HAP-1 (cell line): ENCODE results near the gene KRT17.
A peak's percentile ranks its signal among the peaks of the same experiment; 100 is the strongest.

Experiments used
- DNase-seq, 2 experiments: peaks; one replicate each; pipeline ENCODE4 v3.0.0-alpha.2; 2016 to 2020; ENCODE audit warnings: low spot score in 2 of 2
- H3K27me3 ChIP-seq: fragments of 250-450 bp; sonication (Bioruptor Pico); 2 replicates; pipeline ENCODE4 v1.5.1; 2020; ENCODE audit warnings: low read depth, mild to moderate bottlenecking, moderate library complexity
- H3K36me3 ChIP-seq: fragments of 250-450 bp; sonication (Bioruptor Pico); replicated peaks from 2 replicates; pipeline ENCODE4 v1.5.1; 2020; ENCODE audit warnings: mild to moderate bottlenecking
- H3K4me1 ChIP-seq: fragments of 250-450 bp; sonication (Bioruptor Pico); 2 replicates; pipeline ENCODE4 v1.5.1; 2020; ENCODE audit warnings: mild to moderate bottlenecking
- H3K4me3 ChIP-seq: fragments of 250-450 bp; sonication (Bioruptor Pico); 2 replicates; pipeline ENCODE4 v1.5.1; 2020; ENCODE audit warnings: mild to moderate bottlenecking, moderate library complexity
- H3K9me3 ChIP-seq: fragments of 250-450 bp; sonication (Bioruptor Pico); 2 replicates; pipeline ENCODE4 v1.5.1; 2020; ENCODE audit warnings: mild to moderate bottlenecking, moderate library complexity
- in situ Hi-C: fragments of 300-500 bp; cut with MboI; formaldehyde crosslinking; loops from 3 replicates; pipeline ENCODE4 v1.14.3; 2020; ENCODE audit warnings: low sequenced_read_pairs, inconsistent platforms, mixed read lengths

The KRT17 gene

DNA sequence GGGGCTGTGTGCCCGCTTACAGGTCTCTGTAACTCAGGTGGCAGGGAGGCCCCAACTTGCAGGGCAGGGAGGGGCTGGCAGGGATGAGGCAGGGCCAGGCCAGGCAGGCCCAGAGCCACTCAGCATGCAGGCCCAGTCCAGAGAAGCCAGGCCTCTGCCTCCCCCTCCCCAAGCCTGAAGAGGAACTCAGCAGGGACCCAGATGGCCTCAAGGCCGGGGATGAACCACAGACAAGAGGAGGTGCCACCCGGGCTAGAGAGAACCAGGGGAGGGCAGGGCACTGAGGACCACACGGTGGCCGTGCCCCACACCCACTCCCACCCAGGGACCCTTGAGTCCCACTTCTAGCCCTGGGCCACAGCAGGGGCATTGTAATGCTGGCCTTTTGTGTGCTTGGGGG is 34.5 kb upstream of the KRT17 start:
- in situ Hi-C loops: loop anchor here (25.0 kb wide), 3 partner anchors 322 to 1047 kb away; no protein-coding TSS in a partner anchor
- no peaks in the 10 kb centered on the region for H3K27me3 ChIP-seq
- H3K36me3 ChIP-seq: no peaks in the 10 kb centered on the region
- no peaks in the 10 kb centered on the region for H3K4me1 ChIP-seq
- DNase-seq: no peak
- H3K9me3 ChIP-seq: no peaks in the 10 kb centered on the region
- H3K4me3 ChIP-seq: no peak overlapping the region

DNA sequence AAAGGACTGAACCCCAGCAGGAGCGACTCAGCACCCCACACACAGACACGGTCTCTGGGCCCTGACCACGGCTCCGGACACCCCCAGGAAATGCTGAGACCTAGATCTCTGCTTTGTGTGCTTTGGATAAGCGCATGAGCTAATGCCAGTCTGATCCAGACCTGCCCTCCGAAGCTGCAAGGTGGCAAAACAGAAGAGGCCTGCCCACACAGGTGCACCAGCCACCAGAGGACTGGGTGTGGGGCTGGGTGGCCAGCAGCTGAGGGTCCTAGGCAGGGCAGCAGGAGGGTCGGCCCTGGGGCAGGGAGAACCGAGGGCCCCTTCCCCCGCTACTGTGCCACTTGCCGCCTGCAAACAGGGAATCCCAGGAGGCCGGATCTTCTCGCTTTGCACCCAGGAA is 33.6 kb upstream of the KRT17 start:
- Histone ChIP-seq H3K9me3 (no peaks in the 10 kb centered on the region), H3K36me3 (no peaks in the 10 kb centered on the region), H3K4me1 (no peaks in the 10 kb centered on the region), H3K27me3 (no peaks in the 10 kb centered on the region), H3K4me3 (no peak overlapping the region)
- DNase-seq: no peak
- in situ Hi-C loops: loop anchor here (25.0 kb wide), 3 partner anchors 321 to 1046 kb away; no protein-coding TSS in a partner anchor

DNA sequence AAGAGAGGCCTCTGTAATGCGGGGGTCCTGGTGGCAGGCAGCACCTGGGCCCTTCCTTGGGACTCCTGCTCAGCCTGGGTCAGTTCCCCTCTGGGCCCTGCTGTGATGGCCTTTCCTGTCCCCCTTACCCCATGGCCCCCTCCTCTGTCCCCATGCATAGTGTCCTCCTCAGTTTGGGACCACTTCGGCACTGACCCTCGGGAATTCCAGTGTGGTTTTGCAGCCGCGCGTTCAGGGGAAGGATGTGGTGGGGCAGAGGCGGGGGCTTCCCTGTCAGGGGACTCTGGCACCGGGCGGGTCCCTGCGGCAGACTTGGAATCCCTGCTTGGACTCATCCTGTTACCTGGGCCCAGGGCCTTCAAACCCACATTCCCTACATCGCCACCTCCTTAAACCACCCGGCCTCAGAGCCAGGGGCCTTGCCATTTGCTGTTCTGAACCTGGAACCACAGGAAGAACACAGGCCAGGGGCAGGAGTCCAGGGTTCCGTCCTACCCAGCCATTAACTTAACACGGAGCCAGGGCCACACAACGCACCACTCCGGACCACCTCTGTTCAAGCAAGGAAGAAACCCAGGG is 32.9 kb upstream of the KRT17 start:
- Histone ChIP-seq H3K9me3 (no peaks in the 10 kb centered on the region), H3K4me3 (no peak overlapping the region), H3K27me3 (no peaks in the 10 kb centered on the region), H3K36me3 (no peaks in the 10 kb centered on the region), H3K4me1 (no peaks in the 10 kb centered on the region)
- in situ Hi-C loops: loop anchor here (25.0 kb wide), 3 partner anchors 320 to 1045 kb away; no protein-coding TSS in a partner anchor
- DNase-seq: no peak

DNA sequence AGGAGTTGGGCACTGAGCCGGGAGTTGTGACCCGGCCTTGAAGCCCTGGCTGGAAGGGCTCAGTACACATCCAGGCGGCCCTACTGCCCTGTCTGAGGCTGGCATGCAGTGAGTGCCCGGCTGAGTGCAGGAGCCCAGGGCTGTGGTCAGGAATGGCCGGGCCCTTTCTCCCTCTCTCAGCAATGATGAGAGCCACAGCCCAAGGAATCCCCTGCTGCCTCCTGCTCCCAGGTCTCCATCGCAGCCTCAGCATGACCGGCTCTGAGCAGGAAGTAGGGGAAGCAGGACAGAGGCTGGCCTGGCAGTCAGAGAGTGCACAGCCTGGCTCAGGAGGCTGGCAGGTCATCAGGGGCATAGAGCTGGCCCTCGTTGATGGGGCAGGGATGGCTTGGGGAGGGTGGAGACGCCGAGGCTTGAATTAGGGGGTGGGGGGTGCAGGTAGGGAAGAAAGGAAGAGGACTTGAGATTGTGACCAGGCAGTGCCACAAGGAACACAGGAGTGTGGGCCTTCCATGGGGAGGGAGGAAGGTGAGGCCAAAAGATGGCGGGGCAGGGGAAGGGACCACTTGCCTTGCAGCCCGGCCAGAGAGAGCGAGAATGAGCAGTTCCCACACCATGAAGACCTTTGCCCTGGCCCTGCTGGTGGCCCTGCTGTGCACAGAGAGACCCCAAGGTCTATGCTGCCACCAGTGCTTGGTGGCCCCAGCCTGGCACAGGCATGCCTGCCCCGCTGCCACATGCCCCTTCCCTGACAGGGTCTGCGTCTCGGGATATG is 32.1 kb upstream of the KRT17 start:
- no peak for DNase-seq
- no peaks in the 10 kb centered on the region for H3K36me3 ChIP-seq
- H3K9me3 ChIP-seq: no peaks in the 10 kb centered on the region
- in situ Hi-C loops: loop anchor here (25.0 kb wide), 3 partner anchors 319 to 1044 kb away; no protein-coding TSS in a partner anchor
- H3K4me3 ChIP-seq: no peak overlapping the region
- no peaks in the 10 kb centered on the region for H3K4me1 ChIP-seq
- no peaks in the 10 kb centered on the region for H3K27me3 ChIP-seq

DNA sequence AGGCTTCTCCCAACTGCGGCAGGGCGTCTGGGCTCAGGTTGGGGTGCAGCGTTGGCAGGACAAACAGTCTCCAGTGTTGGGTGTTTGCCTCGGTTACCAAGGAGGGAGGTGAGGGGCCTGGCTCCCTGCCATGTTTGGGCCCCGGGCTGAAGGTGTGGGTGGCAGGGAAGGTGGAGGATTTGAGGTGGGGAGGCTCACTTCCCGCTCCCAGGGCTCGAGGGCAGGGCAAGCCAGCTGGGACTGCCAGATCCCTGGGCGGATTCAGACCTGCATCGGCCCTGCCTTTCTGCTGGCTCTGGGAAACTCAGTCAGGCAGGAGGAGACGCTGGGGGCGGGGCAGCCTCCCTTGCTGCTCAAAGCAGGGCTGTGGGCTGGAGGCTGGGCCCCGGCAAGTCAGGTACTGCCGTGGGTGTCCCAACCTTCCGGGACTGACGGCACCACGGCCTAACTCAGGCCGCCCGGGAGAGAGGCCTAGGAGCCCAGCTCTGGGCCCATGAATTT is 31.3 kb upstream of the KRT17 start:
- H3K4me3 ChIP-seq: no peak overlapping the region
- in situ Hi-C loops: loop anchor here (25.0 kb wide), 3 partner anchors 318 to 1043 kb away; no protein-coding TSS in a partner anchor
- H3K9me3 ChIP-seq: no peaks in the 10 kb centered on the region
- H3K27me3 ChIP-seq: no peaks in the 10 kb centered on the region
- no peaks in the 10 kb centered on the region for H3K36me3 ChIP-seq
- peak in 1 of 2 experiments; percentile 29 for DNase-seq
- H3K4me1 ChIP-seq: no peaks in the 10 kb centered on the region

DNA sequence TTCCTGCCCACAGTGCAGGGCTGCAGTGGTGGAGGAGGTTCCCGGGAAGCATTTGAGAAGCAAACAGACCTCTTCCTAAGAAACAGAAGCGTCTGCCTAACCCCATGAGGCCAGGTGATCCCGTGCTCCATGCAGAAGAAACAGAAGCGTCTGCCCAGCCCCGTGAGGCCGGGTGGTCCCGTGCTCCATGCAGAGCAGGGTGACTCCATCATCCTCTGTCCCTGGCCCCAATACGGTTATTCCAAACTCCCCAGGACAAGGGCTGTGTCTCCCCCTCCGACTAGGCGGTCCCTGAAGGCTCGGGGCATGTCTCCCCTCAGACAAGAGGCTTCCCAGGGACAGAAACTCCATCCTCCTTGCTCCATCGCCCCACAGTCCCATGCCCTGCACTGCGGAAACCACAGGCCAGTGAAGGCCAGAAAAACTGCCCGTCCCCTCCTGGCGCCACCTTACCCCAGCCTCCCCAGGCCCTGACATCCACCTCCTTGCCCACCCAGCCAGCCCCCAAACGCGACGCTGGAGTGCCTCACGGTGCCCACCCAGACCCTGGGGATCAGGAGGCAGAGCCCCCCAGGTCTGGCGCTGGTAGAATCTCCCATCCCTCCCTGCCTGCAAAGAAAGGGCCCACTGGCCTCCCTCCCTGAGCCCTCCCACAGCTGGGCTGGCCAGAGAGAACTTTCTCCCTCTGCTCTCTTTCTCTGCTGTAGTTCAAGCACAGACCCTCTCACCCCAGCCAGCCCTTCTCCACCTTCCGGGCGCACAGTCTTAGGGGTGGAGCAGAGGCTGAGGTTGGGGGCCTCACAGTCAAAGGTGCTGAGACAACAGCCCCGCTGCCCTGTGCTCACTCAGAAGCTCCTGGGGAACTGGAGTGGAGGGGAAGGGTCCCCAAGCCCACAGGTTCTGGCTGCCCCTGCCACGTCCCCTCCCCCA is 30.6 kb upstream of the KRT17 start:
- H3K4me1 ChIP-seq: no peaks in the 10 kb centered on the region
- H3K9me3 ChIP-seq: no peaks in the 10 kb centered on the region
- H3K27me3 ChIP-seq: no peaks in the 10 kb centered on the region
- in situ Hi-C loops: loop anchor here (25.0 kb wide), 3 partner anchors 318 to 1043 kb away; no protein-coding TSS in a partner anchor
- no peak overlapping the region for H3K4me3 ChIP-seq
- H3K36me3 ChIP-seq: no peaks in the 10 kb centered on the region
- no peak for DNase-seq

DNA sequence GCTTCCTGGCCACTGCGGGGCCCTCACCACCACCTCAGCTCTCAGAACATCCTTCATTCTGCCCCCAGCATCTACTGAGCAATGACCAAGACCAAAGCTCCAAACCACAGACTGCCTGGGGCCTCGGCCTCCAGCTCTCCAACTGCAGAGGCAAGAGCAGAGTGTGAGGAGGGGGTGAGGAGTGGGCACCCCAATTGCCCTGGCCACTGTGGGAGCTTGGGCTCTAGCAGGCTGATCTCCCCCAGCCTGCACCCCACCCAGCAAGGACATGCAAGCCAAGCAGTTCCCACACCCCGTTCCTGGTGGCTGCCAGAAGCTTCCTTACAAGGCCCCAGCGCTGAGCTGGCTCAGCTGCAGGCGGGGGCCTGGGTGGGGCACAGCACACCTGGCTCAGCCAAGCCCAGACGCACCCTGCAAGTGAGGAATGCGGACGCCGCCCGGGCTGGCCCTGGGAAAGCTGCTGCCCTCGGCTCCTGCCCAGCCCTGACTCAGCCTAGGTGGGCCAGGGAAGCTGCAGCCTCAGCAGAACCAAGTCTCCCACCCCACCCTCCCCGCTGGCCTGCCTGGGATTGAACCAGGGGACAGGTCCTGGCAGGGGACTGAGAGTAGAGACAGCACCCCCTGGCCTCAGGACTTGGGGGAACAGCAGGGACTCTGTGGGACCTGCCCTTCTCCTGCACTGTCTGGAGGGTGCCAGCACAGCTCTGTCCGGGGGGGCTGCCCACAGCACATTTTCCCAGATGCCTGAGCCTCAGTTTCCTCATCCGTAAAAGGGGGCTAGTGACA is 29.7 kb upstream of the KRT17 start:
- no peaks in the 10 kb centered on the region for H3K36me3 ChIP-seq
- in situ Hi-C loops: loop anchor here (25.0 kb wide), 3 partner anchors 317 to 1042 kb away; no protein-coding TSS in a partner anchor
- DNase-seq: no peak

DNA sequence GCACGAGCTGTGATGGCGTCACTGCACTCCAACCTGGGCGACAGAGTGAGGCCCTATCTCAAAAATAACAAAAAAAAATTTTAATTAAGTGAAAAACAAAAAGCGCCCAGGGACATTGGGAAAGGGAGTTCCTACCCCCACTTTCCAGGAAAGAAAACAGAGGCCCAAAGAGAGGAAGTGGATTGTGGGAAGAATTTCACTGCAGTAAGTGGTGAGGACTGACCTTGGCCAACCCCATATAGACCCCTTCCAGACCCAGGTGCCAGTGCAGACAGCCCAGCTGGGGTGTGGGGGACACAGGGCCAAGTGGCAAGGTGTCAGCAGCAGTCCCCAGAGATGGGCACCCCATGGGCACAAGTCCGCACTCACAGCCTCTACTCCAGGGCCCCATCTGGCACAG is 29.0 kb upstream of the KRT17 start:
- Histone ChIP-seq H3K4me1 (peaks cover 4% of the 10 kb centered on the region), H3K4me3 (no peak overlapping the region), H3K9me3 (no peaks in the 10 kb centered on the region), H3K27me3 (no peaks in the 10 kb centered on the region), H3K36me3 (no peaks in the 10 kb centered on the region)
- in situ Hi-C loops: loop anchor here (25.0 kb wide), 3 partner anchors 316 to 1041 kb away; no protein-coding TSS in a partner anchor
- DNase-seq: no peak

More for the DNA sequence above, 29.7 kb upstream of the KRT17 start:
- no peaks in the 10 kb centered on the region; the same call in 1 of the 2 replicates for H3K4me1 ChIP-seq
- H3K27me3 ChIP-seq: no peaks in the 10 kb centered on the region
- H3K9me3 ChIP-seq: no peaks in the 10 kb centered on the region
- H3K4me3 ChIP-seq: no peak overlapping the region

DNA sequence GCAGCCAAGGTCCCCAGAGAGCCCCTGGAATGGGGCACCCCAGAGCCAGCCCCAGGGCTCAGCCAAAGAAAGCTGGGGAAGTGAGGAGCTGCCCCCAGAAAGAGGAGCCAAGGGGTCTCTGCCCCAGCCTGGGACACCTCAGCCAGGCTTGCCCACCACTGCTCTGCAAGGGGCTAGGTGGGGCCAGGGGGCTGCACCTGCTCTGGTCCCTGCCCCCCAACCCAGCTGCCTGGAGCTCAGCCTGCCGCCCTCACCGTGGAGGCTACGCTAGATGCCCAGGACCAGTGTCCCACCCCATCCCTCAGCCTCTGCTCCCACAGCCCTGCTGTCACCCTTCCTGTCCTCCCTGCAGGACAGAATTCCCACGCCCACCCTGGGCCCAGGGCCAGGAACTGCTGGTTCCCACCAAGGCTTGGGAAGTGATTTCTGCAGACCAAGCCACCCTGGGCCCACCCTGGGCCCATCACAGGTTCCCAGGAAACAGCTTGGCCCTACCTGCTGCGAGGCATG is 28.1 kb upstream of the KRT17 start:
- H3K36me3 ChIP-seq: no peaks in the 10 kb centered on the region
- no peaks in the 10 kb centered on the region for H3K9me3 ChIP-seq
- H3K27me3 ChIP-seq: no peaks in the 10 kb centered on the region
- no peak overlapping the region for H3K4me3 ChIP-seq
- no peak for DNase-seq
- in situ Hi-C loops: loop anchor here (25.0 kb wide), 3 partner anchors 315 to 1040 kb away; no protein-coding TSS in a partner anchor
- H3K4me1 ChIP-seq: peaks cover 11% of the 10 kb centered on the region

DNA sequence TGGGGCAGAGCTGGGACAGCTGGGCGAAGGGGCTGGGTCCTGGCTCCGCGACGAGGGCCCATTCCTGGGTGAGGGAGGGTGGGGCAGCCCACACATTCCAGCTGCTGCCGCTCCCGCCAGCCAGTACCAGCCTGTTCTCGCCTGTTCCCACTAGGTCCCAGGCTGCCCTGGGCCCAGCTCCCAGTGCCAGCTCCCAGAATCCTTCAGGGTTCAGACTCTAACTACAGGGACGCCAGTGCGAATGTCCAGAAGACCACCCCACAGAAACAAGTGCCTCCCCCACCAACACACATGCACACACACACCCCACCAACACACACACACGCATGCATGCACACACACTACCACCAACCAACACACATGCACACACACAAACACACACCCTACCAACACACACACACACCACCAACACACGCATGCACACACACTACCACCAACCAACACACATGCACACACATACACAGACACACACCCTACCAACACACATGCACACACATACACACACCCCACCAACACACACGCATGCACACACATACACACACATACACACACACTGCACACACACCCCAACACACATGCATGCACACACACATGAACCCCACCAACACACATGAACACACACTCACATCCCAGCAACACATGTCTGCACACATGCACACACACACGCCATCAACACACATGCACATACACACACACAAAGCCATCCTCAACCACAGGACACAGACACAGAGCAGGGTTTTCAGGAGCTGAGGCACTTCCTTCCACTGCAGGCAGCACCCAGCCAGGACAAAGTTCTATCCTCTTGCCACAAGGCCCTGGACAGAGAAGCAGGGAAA is 27.5 kb upstream of the KRT17 start:
- H3K36me3 ChIP-seq: no peaks in the 10 kb centered on the region
- H3K27me3 ChIP-seq: no peaks in the 10 kb centered on the region
- no peak overlapping the region for H3K4me3 ChIP-seq
- no peak for DNase-seq
- H3K9me3 ChIP-seq: no peaks in the 10 kb centered on the region
- peaks cover 11% of the 10 kb centered on the region for H3K4me1 ChIP-seq
- in situ Hi-C loops: loop anchor here (25.0 kb wide), 3 partner anchors 315 to 1040 kb away; no protein-coding TSS in a partner anchor

DNA sequence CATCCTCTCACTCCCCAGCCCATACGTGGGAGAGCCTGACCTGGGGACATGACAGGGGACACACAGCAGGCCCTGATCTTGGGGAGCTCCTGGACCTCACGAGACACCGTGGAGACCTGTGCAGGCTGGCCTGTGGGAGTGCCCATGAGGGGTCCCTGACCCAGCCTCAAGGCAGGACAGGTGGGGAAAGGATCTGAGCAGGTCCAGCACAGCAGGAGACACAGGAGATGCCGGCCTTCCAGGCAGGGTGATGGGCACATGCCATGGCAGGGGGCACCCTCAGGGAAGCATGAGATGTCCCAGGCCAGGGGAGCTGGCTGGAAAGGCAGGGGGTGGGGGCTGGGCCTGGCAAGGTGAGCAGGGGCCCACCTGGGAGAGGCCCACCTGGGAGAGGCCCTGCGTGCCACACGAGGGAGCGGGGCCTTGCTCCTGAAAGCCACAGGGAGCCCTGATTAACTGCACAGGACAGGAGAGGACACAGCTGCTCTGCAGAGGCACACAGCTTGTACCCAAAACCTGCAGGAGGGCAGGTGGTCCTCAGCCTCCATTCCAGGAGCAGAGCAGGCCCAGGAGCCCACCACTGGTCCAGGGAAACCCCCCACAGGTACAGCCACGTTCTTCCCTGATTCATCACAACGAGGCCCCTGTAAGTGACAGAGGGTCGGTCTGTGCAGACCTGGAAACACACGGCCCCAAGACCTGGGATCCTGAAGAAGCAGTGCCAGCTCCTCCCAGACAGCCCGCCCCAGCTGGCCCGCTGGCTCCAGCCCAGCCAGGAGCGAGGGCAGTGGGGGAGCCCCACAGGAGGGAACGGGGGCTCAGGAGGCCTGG is 26.6 kb upstream of the KRT17 start:
- H3K36me3 ChIP-seq: no peaks in the 10 kb centered on the region
- in situ Hi-C loops: loop anchor here (25.0 kb wide), 3 partner anchors 314 to 1039 kb away; no protein-coding TSS in a partner anchor
- H3K27me3 ChIP-seq: no peaks in the 10 kb centered on the region
- no peaks in the 10 kb centered on the region for H3K9me3 ChIP-seq
- H3K4me3 ChIP-seq: no peak overlapping the region
- peaks cover 11% of the 10 kb centered on the region for H3K4me1 ChIP-seq
- no peak for DNase-seq
